NCI-H2081 treated with DMSO at 0.1 percent for 48 hours (cell line): ENCODE results near the gene TUFM.
"Not testable (repeated sequence)": the region's sequence is repeated elsewhere in the genome, so short reads cannot be mapped to it uniquely, and the experiment has no call there.

ENCODE experiments used
- DNase-seq: peaks from one replicate; lab custom pipeline; 2025; lab: John Stamatoyannopoulos, UW

TUFM gene

DNA sequence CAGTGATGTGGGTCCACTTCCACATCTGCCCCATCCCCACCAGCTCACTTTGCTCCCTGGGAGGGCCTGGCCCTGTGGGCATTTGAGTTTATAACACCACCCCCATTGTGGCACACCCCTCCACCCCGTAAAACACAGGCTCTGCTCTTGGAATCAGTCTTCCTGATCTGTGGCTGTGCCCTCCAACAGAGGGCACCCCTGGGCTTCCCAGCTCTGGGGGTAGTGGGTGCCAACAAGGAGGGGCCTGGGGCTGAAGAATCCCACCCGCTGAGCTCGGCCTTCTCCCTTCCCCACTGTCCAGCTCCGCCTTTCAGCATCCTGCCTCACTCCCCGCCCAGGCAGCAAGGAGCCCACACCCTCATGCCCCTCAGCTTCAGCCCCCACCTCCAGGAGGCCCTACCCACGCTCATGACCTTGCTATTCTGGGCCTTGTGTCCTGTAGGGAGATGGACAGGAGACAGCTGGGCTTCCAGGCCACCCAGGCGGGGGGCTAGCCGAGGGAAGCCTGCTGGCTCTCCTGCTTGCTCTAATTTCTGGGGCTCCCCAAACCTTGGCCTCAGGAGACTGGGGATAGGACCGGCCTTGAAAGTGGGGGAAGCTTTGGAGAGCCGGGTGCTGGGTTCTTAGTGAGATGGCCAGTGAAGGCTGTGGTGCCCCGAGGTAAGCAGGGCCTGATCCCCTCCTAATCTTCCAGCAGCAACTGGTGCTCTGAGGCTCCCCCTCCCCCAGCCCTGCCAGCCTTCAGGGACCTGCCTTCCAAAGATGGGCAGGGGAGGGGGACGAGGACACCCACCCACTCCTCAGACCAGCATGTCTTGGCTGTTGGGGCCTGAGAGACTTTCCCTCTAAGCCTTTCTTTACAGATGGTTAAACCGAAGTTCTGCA lies 29.2 kb upstream of the TUFM start:
- no peak for DNase-seq

DNA sequence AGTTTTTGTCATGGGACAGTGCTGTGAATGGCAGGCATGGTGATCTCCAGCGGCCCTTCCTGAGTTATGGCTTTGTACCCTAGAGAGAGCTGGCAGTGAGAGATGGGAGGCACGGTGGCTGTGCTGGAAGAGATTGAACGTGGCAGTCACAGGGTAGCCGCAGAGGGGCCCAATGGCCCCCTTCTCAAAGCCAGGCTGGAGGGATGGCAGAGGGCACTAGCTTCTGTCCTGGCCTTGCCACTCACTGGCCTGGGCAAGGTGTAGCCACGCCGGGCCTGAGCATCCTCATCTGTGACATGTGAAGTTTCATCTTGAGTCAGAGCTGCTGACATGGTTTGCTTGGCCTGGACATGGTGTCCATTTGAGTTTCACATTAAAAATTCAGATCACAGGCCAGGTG lies 28.3 kb upstream of the TUFM start:
- no peak for DNase-seq

DNA sequence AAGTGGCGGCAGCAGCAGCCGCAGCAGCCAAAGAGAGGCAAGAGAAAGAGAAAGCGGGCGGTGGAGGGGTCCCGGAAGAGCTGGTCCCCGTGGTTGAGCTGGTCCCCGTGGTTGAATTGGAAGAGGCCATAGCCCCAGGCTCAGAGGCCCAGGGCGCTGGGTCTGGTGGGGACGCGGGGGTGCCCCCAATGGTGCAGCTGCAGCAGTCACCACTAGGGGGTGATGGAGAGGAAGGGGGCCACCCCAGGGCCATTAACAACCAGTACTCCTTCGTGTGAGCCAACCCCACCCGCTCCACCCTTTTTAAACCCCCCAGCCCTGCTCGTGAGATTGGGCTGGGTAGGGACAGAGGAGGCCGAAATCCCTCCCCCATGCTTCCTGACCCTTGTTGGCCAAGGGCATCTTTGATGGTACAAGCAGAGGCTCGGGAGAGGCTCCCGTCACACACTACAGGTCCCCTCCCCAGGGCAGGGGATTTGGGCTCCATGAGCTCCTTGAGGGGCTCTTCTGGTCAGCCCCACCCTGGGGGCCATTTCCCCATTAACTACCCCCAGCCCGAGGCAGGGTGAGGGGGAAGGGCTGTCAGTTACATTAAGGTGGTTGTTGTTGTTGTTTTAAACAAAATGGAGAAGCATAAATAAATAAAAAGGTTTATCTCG lies 27.5 kb upstream of the TUFM start:
- DNase-seq, result no peak

DNA sequence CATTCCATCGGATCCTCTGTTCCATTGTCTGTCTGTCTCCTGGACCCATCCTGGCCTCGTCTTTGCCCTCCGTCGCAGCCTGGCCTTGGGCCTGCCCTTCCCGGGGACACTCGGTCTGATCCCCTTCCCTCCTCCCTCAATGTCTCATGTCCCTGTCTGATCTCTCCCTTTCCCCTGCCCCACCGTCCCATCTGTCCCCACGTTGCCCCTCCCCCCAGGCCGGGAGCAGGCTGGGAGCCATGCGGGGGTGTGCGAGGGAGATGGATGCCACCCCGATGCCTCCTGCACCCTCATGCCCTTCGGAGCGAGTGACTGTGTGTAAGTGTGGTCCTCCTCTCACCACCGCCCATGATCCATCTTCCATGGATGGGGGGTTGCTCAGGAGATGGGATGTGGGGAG lies 26.8 kb upstream of the TUFM start:
- DNase-seq, result no peak

DNA sequence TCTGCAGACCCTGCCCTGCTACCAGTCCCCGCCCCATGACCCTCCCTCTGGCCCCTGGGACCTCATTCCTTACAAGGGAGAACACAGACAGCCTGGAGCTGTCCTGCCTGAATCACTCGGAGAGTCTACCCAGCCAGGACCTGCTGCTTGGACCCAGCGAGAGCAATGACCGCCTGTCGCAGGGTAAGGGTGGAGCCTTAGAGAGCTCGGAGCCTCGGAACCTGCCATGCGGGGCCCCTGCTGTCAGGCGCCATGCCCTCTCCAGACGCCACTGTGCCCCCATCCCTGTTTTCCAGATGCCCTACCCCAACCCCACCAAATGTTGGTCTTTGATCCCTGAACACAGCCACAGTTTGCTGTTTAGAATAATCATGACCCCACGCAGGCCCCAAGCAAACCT lies 23.1 kb upstream of the TUFM start:
- DNase-seq, result no peak

DNA sequence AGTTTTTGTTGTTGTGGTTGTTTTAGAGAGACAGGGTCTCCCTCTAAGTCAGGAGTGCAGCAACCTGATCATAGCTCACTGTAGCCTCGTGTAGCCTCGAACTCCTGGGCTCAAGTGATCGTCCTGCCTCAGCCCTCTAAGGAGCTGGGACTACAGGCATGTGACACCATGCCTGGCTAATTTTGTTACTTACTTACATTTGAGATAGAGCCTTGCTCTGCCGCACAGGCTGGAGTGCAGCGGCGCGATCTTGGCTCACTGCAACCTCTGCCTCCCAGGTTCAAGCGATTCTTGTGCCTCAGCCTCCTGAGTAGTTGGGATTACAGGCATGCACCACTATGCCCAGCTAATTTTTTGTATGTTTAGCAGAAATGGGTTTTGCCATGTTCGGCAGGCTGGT lies 21.5 kb upstream of the TUFM start:
- DNase-seq, result not testable (repeated sequence)

DNA sequence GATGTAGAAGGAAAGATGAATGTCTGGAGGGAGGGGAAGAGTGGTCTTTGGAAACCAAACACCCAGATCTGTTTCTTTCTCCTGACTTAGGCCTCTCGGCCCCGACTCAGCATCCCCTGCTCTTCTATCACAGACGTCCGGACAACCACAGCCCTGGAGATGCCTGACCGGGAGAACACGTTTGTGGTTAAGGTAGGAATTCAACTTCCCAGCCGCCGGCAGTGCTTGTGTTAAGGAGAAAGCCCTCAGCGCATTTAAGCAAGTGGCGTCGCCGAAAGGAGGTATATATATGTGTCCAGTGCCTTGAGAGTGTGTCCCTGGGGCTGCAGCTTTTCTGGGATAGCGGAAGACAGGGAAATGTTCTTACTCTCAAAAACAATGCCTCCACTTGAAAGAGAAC lies 21.1 kb upstream of the TUFM start:
- DNase-seq, result no peak

DNA sequence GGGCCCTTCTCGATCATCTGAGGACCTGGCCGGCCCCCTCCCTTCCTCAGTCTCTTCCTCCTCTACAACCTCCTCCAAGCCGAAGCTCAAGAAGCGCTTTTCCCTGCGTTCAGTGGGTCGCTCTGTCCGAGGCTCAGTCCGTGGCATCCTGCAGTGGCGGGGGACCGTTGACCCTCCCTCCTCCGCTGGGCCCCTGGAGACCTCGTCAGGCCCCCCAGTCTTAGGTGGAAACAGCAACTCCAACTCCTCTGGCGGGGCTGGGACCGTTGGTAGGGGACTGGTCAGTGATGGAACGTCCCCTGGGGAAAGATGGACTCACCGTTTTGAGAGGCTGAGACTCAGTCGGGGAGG lies 20.3 kb upstream of the TUFM start:
- DNase-seq, result no peak

DNA sequence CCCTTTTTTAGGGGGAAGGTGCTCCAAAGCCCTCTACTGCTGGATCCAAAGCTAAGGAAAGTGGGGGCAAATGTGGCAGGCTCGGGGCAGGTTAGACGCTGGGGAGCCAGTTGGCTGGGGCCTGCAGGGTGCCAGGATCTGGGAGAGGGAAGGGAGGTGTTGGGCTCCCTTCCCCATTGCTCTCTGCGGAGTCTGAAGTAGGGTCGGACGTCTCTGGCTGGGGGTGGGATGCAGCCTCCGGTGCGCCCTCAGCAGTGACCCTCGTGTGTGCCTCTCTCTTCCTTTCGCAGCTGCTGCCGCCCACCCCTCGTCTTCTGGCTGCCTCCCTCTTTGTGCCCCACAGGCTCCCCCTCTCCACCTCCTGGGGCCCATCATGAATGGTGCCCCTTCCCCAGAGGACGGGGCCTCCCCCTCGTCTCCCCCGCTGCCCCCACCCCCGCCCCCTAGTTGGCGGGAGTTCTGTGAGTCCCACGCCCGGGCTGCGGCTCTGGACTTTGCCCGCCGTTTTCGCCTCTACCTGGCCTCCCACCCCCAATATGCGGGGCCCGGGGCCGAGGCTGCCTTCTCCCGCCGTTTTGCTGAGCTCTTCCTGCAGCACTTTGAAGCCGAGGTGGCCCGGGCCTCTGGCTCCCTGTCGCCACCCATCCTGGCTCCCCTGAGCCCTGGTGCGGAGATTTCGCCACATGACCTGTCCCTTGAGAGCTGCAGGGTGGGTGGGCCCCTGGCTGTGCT lies 19.7 kb upstream of the TUFM start:
- no peak for DNase-seq

DNA sequence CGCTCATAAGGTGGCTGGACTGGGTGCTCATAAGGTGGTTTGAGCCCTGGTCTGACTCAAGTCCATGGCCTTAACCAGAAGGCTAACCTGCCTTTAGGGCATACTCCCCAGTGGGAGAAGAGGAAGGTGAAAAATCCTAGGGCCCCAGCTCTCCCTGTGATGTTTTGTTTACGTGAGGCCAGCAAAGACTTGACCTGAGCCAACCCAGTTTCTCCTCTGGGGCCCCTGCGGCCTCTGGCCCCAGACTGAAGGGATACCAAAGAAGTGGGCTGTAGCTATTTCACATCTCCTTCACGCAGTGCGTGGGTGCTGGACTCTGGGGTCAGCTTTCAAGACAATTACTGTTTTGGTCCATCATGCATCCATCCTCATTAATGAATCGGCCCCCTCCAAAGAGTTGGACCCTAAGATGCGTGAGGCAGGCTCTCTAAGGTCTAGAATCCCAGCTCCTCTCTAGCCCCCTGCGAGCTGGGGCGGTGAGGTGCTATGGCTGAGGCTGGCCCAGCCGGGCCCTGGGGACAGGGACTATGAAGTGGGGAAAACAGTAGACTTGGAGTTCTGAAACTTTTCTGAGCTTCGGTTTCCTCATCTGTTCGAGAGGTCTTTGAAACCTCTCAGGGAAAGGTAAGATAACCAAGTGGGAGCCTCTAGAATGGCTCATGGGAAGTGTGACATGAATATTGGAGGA lies 19.0 kb upstream of the TUFM start:
- DNase-seq, result no peak

DNA sequence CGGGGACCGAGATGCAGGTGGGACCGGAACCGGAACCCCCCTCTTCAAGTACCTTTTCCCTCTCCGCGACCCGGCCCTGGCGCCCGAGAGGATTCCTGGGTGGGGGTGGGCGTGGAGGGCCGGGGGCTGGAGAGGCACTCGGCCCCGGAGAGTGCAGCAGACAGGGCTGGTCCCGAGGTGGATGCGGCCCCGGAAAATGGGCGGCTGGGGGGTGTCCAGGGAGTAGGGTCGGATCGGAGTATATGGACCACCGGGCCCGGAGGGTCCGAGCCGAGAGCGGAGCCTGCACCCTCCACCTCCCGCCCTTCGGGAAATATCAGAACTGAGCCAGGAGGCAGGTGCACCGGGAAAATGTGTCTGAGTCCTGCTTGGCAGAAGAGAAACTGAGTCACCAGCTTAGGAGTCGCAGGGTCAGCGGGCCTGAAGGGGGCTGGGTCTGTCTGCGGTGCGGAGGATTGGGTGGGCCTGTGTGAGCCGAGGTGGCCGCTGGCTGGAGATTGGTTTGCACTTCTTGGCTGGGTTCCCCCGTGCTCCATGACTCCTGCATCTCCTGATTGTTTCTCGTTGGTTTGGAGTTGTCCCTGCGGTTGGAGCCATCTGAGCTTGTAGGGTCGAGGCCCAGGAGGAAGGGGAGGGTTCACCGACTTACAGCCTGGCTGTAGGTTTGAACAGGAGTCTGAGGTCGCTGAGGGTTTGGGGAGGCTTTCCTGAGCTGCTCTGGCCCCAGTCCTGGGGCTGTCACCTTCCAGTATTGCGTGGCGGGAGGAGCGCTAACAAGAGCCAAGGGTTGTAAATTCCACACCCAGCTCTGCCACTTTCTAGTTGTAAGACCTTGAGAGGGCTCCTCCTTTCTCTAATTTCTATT lies 18.0 kb upstream of the TUFM start:
- DNase-seq, result no peak

DNA sequence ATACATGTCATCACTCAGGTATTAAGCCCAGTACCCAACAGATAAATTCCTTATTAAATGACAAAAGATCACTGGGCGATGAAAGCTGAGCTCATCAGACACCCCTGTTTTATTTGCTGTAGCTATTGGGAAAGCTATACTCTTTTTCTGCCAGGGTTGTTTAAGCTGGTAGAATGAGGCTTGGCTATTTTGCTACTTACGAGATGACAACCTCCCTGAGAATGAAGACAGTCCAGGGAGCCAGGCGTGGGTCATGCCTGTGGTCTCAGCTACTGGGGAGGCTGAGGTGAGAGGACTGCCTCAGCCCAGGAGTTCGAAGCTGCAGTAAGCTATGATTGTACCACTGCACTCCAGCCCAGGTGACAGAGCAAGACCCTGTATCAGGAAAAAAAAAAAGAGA lies 13.2 kb upstream of the TUFM start:
- no peak for DNase-seq

DNA sequence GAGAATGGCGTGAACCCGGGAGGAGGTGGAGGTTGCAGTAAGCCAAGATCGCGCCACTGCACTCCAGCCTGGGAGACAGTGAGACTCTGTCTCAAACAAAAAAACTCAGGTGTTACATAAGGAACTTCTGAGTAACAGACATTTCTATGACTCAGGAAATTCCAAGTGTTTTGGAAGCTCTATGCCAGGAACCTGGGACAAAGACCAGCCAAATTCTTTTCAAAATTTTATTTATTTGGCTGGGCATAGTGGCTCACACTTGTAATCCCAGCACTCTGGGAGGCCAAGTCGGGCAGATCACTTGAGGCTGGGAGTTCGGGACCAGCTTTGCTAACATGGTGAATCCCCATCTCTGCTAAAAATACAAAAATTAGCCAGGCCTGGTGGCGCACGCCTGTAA lies 12.3 kb upstream of the TUFM start:
- no peak for DNase-seq

DNA sequence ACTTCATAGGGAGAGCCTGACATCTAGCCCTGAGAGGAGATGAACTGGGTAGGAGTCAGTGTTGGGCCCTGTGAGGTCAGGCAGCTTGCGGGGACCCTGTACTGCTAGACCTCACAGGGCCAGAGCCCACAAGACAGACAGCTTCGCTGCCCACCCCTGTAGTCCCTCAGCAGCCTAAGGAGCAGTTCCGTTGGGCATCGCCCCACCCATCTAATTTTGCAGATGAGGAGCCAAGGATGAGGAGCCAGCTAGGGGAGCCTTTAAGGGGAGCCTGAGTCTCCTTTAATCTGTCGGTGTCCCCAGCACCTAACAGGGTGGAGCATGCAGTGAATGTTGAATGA lies 755 bp upstream of the TUFM start:
- no peak for DNase-seq

DNA sequence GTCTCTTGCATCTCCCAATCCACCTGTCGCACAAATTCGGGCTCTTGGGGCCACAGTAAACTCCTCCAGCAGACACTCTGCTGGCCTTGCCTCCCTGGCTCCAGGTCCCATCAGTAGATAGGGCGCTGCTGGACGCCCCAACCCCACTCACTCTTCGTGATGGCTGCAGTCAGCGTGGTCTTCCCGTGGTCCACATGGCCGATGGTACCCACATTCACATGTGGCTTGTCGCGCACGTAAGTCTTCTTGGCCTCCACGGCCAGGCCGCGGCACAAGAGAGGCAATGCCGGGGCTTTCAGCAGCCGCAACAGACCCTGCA lies 428 bp downstream of the TUFM start:
- no peak for DNase-seq

DNA sequence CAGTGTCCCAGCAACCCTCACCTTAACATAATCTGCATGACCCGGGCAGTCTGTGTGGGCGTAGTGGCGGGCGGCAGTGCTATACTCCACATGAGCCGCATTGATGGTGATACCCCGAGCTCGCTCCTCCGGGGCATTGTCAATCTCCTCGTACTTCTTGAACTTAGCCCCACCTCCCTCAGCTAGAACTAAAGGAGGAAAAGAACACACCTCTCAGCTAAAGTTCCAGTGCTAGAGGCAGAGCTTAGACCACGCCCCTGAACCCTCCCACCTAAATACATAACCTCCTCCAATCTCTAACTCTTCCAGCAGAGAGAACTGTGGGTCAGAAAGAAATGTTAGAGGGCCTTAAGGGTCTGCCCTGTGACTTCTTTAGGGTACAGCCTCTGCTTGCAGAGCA lies 855 bp downstream of the TUFM start:
- no peak for DNase-seq

DNA sequence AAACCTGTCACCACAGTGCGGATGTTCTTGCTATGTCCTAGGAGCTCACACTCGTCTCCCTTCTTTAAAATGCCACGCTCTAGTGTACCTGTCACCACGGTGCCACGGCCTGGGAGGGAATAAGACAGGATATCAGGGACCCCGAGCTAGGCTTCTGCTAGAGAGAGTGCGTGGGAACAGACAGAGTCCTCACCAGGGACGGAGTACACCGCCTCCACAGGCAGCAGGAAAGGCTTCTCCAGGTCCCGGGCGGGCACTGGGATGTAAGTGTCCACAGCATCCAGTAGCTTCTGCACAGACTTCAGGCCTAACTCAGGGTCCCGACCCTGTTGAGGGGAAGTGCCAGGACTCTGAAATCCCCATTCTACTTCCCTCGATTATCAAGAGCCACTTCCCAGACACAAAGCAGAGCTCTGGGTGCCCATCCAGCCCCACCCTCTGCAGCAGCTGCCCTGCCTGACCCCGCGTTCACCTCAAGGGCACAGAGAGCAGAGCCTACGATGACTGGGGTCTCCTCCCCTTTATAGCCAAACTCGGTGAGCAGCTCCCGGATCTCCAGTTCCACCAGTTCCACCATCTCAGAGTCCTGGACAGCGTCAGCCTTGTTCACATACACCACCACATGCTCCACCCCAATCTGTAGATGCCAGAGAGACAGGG lies 1.8 kb downstream of the TUFM start:
- DNase-seq, result no peak

DNA sequence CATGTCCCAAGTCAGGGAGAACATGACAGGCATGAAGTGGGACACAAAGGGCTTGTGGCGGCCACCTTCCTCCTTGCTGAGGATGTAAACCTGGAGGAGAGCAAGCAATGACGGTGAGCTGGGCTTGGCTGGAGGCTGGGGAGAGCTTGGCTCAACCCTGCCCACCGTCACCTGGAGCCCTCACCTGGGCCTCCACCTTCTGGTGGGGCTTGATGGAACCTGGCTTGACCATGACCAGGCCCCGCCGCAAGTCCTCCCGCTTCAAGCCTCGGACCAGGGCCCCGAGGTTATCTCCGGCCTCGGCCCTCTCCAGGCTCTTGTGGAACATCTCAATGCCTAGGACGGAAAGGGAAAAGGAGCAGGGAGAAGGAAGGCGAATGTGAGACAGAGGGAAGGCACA lies 2.4 kb downstream of the TUFM start:
- no peak for DNase-seq

DNA sequence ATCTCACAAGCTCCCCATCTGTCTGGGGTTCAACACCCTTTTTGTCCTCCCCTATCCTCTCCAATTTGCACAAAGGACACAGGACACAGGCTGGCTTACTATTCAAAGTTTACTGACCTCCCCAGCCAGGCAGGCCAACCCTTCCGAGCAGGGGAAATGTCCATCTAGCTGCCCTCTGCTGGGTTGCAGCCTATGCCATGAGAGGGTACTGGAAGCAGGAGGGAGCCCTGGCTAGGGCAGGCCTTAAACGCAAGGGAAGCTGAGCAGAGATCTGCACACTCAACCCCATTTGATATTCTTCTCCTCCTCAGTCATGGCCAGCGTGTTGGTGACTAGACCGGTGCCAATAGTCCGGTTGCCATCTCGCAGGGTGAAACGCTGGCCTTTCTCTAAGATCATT lies 3.5 kb downstream of the TUFM start:
- no peak for DNase-seq

DNA sequence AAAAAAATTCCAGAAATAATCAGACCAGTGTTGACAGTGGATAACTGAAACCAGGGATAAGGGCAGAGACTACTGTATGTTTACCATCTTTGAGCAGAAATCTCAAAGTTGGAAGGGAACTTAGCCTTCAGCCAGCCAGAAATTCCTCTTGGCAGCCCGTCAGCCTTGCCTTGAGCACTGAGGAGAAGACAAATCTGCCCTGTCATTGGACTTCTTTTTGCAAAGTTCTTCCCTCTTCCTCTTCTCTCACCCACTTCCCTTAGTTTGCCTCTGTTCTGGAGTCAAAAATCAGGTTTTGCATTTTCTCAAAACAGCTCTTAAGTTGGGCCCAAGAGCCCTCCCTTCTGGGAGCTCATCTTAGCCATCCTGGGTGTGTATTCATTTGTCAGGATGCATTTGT lies 6.2 kb downstream of the TUFM start:
- no peak for DNase-seq

DNA sequence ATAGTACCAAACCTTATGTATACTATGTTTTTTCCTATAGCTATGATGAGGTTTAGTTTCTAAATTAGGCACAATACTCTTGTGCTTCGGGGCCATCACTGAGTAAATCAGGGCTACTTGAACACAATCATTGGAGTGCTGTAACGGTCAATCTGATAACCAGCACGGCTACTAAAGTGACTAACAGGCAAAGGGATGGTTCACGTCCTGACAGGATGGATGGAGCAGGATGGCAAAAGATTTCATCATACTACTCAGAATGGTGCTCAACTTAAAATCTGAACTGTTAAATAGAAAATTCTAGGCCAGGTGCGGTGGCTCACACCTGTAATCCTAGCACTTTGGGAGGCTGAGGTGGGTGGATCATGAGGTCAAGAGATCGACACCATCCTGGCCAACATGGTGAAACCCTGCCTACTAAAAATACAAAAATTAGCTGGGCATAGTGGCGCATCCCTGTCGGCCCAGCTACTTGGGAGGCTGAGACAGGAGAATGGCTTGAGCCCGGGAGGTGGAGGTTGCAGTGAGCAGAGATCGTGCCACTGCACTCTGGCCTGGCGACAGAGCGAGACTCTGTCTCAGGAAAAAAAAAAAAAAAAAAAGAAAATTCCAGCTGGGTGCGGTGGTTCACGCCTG lies 7.0 kb downstream of the TUFM start:
- DNase-seq, result no peak
